NB4 (cell line): ENCODE measurements around the gene ARRDC4.

ENCODE experiments used
- CTCF ChIP-seq: IDR thresholded peaks from one replicate; pipeline ENCODE4 v1.5.1; 2012; ENCODE audit warnings: low read depth, low read length
- POLR2A ChIP-seq: IDR thresholded peaks from 2 replicates; pipeline ENCODE4 v1.6.1; 2011; ENCODE audit warnings: mild to moderate bottlenecking; ENCODE audit not compliant: insufficient read length; ENCODE audit errors: extremely low read depth
- TF ChIP-seq, protein P1 (sequence below): IDR thresholded peaks from 2 replicates; pipeline ENCODE4 v1.6.1; 2011; ENCODE audit warnings: low read depth, low read length

- TF ChIP-seq CTCF (no peak), POLR2A (no peak)
- TF ChIP-seq, protein P1, sequence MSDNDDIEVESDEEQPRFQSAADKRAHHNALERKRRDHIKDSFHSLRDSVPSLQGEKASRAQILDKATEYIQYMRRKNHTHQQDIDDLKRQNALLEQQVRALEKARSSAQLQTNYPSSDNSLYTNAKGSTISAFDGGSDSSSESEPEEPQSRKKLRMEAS, result no peak
Observed at GRCh38 chr15:97921296-97921865, 39.1 kb upstream of the ARRDC4 start.
